Measurements from ENCODE around the gene KAT8. TPM values are rescaled to one million over a fixed set of nuclear protein-coding genes. Genes with fewer than 3 reads are reported as not detected.

The KAT8 gene
- total RNA-seq, 1 experiment from 2014 or later: 35.1 TPM

DNA sequence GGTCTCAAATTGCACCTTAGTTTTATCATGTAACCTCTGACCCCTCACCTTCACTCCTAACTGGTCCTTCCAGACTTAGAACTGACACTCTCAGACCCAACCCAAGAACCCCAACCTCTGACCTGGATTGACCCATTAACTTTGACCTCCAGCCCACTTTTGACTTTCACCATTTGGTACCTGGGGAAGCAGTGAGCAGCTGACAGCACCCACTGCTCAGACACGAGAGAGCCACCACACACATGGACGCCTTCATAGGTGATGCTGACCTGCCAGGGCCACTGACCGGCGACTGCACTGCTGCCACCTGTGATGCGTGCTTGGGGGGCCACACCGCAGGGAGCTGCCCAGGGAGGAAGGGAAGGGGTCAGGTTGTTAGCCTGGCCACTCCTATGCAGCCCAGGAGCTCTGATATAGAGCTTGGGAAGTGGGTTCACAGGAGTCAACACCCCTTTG lies 15.6 kb downstream of the KAT8 start:
- no peaks in the 10 kb centered on the region for H3K79me2 ChIP-seq (ENCODE audit: low read length)
- no peak overlapping the region for H3K27ac ChIP-seq (ENCODE audit: low read length)
- H3K9me3 ChIP-seq (ENCODE audit: low read length): no peaks in the 10 kb centered on the region
- ChIA-PET POLR2A (ENCODE audit: unreplicated experiment) (no interaction called here), CTCF (no interaction called here)
- H3K9ac ChIP-seq (ENCODE audit: low read length): no peak overlapping the region
- H3K9me2 ChIP-seq (replicated peaks; ENCODE audit: low read length): no peaks in the 10 kb centered on the region
- intact Hi-C loops (cut with micrococcal nuclease): no loop called here
- no peak overlapping the region for H3K4me3 ChIP-seq (ENCODE audit: low read length)
- no peaks in the 10 kb centered on the region for H4K20me1 ChIP-seq (ENCODE audit: low read length)
- no peak overlapping the region for H3K4me2 ChIP-seq (ENCODE audit: low read length)
- ATAC-seq (no peak), DNase-seq (no peak)
- no TSS peak for BruUV-seq (replicated peaks)
- TF ChIP-seq EZH2phosphoT487 (IDR thresholded peaks at IDR 0.05; ENCODE audit: borderline replicate concordance, low read length) (no peak), EZH2 (IDR thresholded peaks at IDR 0.05; ENCODE audit: low read length, unreplicated experiment) (no peak), CTCF (conservative IDR thresholded peaks at IDR 0.05; ENCODE audit: low read depth, low read length) (no peak)
- H3K36me3 ChIP-seq (ENCODE audit: low read depth, low read length): no peaks in the 10 kb centered on the region; the same call in 1 of the 2 replicates
- no peaks in the 10 kb centered on the region for H3K27me3 ChIP-seq (ENCODE audit: low read length)
- peaks cover 34% of the 10 kb centered on the region for H3K4me1 ChIP-seq (ENCODE audit: insufficient read depth, low read length)
- no peaks in the 10 kb centered on the region for H3F3A ChIP-seq (ENCODE audit: low read length, unreplicated experiment)
- H2AFZ ChIP-seq (ENCODE audit: low read length): no peak overlapping the region

- H3K4me2 ChIP-seq (ENCODE audit: low read length): peak overlapping the region; percentile 72
- intact Hi-C loops (cut with micrococcal nuclease): no loop called here
- H4K20me1 ChIP-seq (ENCODE audit: low read length): no peaks in the 10 kb centered on the region
- H3K9ac ChIP-seq (ENCODE audit: low read length): no peak overlapping the region
- ChIA-PET CTCF (no interaction called here), POLR2A (ENCODE audit: unreplicated experiment) (no interaction called here)
- H3F3A ChIP-seq (ENCODE audit: low read length, unreplicated experiment): no peaks in the 10 kb centered on the region
- H3K4me1 ChIP-seq (ENCODE audit: insufficient read depth, low read length): peaks cover 37% of the 10 kb centered on the region
- no peak for ATAC-seq
- BruUV-seq (replicated peaks): no TSS peak
- no peak overlapping the region for H2AFZ ChIP-seq (ENCODE audit: low read length)
- DNase-seq: no peak
- TF ChIP-seq EZH2phosphoT487 (IDR thresholded peaks at IDR 0.05; ENCODE audit: borderline replicate concordance, low read length) (no peak), EZH2 (IDR thresholded peaks at IDR 0.05; ENCODE audit: low read length, unreplicated experiment) (no peak), CTCF (conservative IDR thresholded peaks at IDR 0.05; ENCODE audit: low read depth, low read length) (no peak)
- H3K4me3 ChIP-seq (ENCODE audit: low read length): no peak overlapping the region
- H3K9me3 ChIP-seq (ENCODE audit: low read length): no peaks in the 10 kb centered on the region
- no peaks in the 10 kb centered on the region for H3K9me2 ChIP-seq (replicated peaks; ENCODE audit: low read length)
- no peaks in the 10 kb centered on the region; the same call in 1 of the 2 replicates for H3K36me3 ChIP-seq (ENCODE audit: low read depth, low read length)
- no peaks in the 10 kb centered on the region for H3K27me3 ChIP-seq (ENCODE audit: low read length)
- no peaks in the 10 kb centered on the region for H3K79me2 ChIP-seq (ENCODE audit: low read length)
- no peak overlapping the region for H3K27ac ChIP-seq (ENCODE audit: low read length)
Measured at GRCh38 chr16:31134091-31134571, 16.7 kb downstream of the KAT8 start.

Data from PC-3 (cell line).